ENCODE results near the gene LRRN2. TPM values are rescaled to one million over a fixed set of nuclear protein-coding genes. Genes with fewer than 3 reads are reported as not detected.

Gene LRRN2
- total and polyA plus RNA-seq, 2 donors (not counting 3 experiments of a cell fraction or from before 2014, with no cell fraction given), result not detected

- no peak overlapping the region for H3K4me2 ChIP-seq (ENCODE audit: insufficient read depth, low read length)
- CTCF ChIA-PET, result interaction anchor here (1.1 kb wide), 1 partner anchor 11 kb away, joined by 3 read pairs; no protein-coding TSS in a partner anchor
- no peaks in the 10 kb centered on the region for H4K20me1 ChIP-seq (replicated peaks; ENCODE audit: control insufficient read depth, extremely low read depth, insufficient read depth, low read length)
- no peaks in the 10 kb centered on the region for H3K36me3 ChIP-seq (ENCODE audit: control insufficient read depth in 2 of 2, extremely low read depth in 1 of 2, insufficient read depth in 2 of 2, low read length in 2 of 2)
- H3K79me2 ChIP-seq (ENCODE audit: control insufficient read depth, insufficient read depth, low read length), result no peaks in the 10 kb centered on the region
- H3K9me3 ChIP-seq (replicated peaks; ENCODE audit: control insufficient read depth, insufficient read depth, low read length), result no peaks in the 10 kb centered on the region
- BruUV-seq (replicated peaks), result no TSS peak
- POLR2A ChIA-PET, result interaction anchor here (0.7 kb wide), 1 partner anchor 11 kb away, joined by 5 read pairs; no protein-coding TSS in a partner anchor
- DNase-seq (ENCODE audit: low read depth, low spot score) (no peak), FAIRE-seq (no peak)
- dilution Hi-C loops (cut with MboI; ENCODE audit: extremely low pct_ligation_motif_present, low sequenced_read_pairs) (no loop called here), intact Hi-C loops (cut with micrococcal nuclease) (no loop called here)
- H2AFZ ChIP-seq (ENCODE audit: low read depth, low read length), result no peak overlapping the region
- no peaks in the 10 kb centered on the region for H3K9me1 ChIP-seq (replicated peaks; ENCODE audit: control insufficient read depth, extremely low read depth, insufficient read depth, low read length)
- TF ChIP-seq GATA2 (IDR thresholded peaks at IDR 0.05; ENCODE audit: insufficient read depth, insufficient read length, low read depth, low read length), result no peak
- TF ChIP-seq JUN (IDR thresholded peaks at IDR 0.05; ENCODE audit: borderline replicate concordance, insufficient read depth, insufficient read length, low read depth), result no peak
- no peak for TF ChIP-seq MYC (IDR thresholded peaks at IDR 0.05; ENCODE audit: low read depth, low read length)
- peaks cover 0 to 2% of the 10 kb centered on the region in 2 experiments for H3K27me3 ChIP-seq (ENCODE audit: control insufficient read depth in 2 of 2, insufficient read depth in 2 of 2, low read length in 2 of 2)
- H3K4me1 ChIP-seq (ENCODE audit: control insufficient read depth, extremely low read depth, insufficient read depth, low read length), result no peaks in the 10 kb centered on the region
- H3K4me3 ChIP-seq (replicated peaks in 1 of 3; ENCODE audit: insufficient read depth in 1 of 3, low read depth in 1 of 3, low read length in 3 of 3), result no peak overlapping the region
- H3K27ac ChIP-seq (ENCODE audit: insufficient read depth, low read depth, low read length), result no peak overlapping the region
- H3K9ac ChIP-seq (replicated peaks; ENCODE audit: extremely low read depth, insufficient read depth, low read length), result no peak overlapping the region
Observed at GRCh38 chr1:204697893-204698292, 12.4 kb upstream of the LRRN2 start.

- no TSS peak for BruUV-seq (replicated peaks)
Observed at GRCh38 chr1:204696606-204697005, 11.1 kb upstream of the LRRN2 start.

More at GRCh38 chr1:204696606-204697005, 11.1 kb upstream of the LRRN2 start:
- POLR2A ChIA-PET, result no interaction called here
- DNase-seq (ENCODE audit: low read depth, low spot score), result no peak
- no peak for TF ChIP-seq GATA2 (IDR thresholded peaks at IDR 0.05; ENCODE audit: insufficient read depth, insufficient read length, low read depth, low read length)
- TF ChIP-seq MYC (IDR thresholded peaks at IDR 0.05; ENCODE audit: low read depth, low read length), result no peak
- no peak for TF ChIP-seq POLR2A (IDR thresholded peaks at IDR 0.05; ENCODE audit: low read depth, low read length)
- TF ChIP-seq JUN (IDR thresholded peaks at IDR 0.05; ENCODE audit: borderline replicate concordance, insufficient read depth, insufficient read length, low read depth), result no peak
- TF ChIP-seq CTCF (IDR thresholded peaks at IDR 0.05; ENCODE audit: extremely low read depth in 1 of 2, insufficient read depth in 1 of 2, low read depth in 1 of 2, low read length in 2 of 2), result no peak
- no peak for TF ChIP-seq FOS (IDR thresholded peaks at IDR 0.05; ENCODE audit: borderline replicate concordance, insufficient read depth, low read length)
- TF ChIP-seq MAX (IDR thresholded peaks at IDR 0.05; ENCODE audit: insufficient read depth, insufficient read length), result no peak
- CTCF ChIA-PET, result no interaction called here
- Histone ChIP-seq H3K9me3 (replicated peaks; ENCODE audit: control insufficient read depth, insufficient read depth, low read length) (no peaks in the 10 kb centered on the region), H3K9ac (replicated peaks; ENCODE audit: extremely low read depth, insufficient read depth, low read length) (no peak overlapping the region), H2AFZ (ENCODE audit: low read depth, low read length) (no peak overlapping the region), H3K27me3 (ENCODE audit: control insufficient read depth in 2 of 2, insufficient read depth in 2 of 2, low read length in 2 of 2) (peaks cover 0 to 2% of the 10 kb centered on the region in 2 experiments), H3K4me3 (replicated peaks in 1 of 3; ENCODE audit: insufficient read depth in 1 of 3, low read depth in 1 of 3, low read length in 3 of 3) (no peak overlapping the region), H3K36me3 (ENCODE audit: control insufficient read depth in 2 of 2, extremely low read depth in 1 of 2, insufficient read depth in 2 of 2, low read length in 2 of 2) (no peaks in the 10 kb centered on the region), H3K79me2 (ENCODE audit: control insufficient read depth, insufficient read depth, low read length) (no peaks in the 10 kb centered on the region), H3K4me1 (ENCODE audit: control insufficient read depth, extremely low read depth, insufficient read depth, low read length) (no peaks in the 10 kb centered on the region), H3K9me1 (replicated peaks; ENCODE audit: control insufficient read depth, extremely low read depth, insufficient read depth, low read length) (no peaks in the 10 kb centered on the region), H3K27ac (ENCODE audit: insufficient read depth, low read depth, low read length) (no peak overlapping the region), H3K4me2 (ENCODE audit: insufficient read depth, low read length) (no peak overlapping the region), H4K20me1 (replicated peaks; ENCODE audit: control insufficient read depth, extremely low read depth, insufficient read depth, low read length) (no peaks in the 10 kb centered on the region)
- dilution Hi-C loops (cut with MboI; ENCODE audit: extremely low pct_ligation_motif_present, low sequenced_read_pairs) (no loop called here), intact Hi-C loops (cut with micrococcal nuclease) (no loop called here)
- no peak for FAIRE-seq
